IMR-90 (cell line): ENCODE measurements around the gene SKP2. TPM values are rescaled to one million over a fixed set of nuclear protein-coding genes. Genes with fewer than 3 reads are reported as not detected.

Experiments used
- ATAC-seq: fragments of 200-7000 bp; cut with Tn5 transposase; 2 replicates; pipeline ENCODE4 v1.9.1; 2020; ENCODE audit warnings: low read depth, mild to moderate bottlenecking, moderate library complexity
- BruUV-seq: library from RNA; stranded (reverse); fragments of 400-500 nt; replicated peaks from 2 replicates; lab custom pipeline; 2021; lab: Mats Ljungman, UMichigan
- CTCF ChIA-PET: fragments of 300-600 bp; formaldehyde crosslinking; extraction: SDS; loops from one replicate; lab custom pipeline; 2021; ENCODE audit warnings: antibody characterized with exemption; lab: Yijun Ruan, JAX
- POLR2A ChIA-PET: fragments of 300-600 bp; sonication (Branson Sonifier 250); formaldehyde crosslinking; loops from one replicate; lab custom pipeline; 2022; ENCODE audit warnings: antibody characterized with exemption; ENCODE audit not compliant: unreplicated experiment; lab: Charles Lee
- DNase-seq: peaks from one replicate; pipeline ENCODE4 v3.0.0; 2013
- H2AFZ ChIP-seq: replicated peaks from 2 replicates; pipeline ENCODE3; 2013; ENCODE audit warnings: low read length, mild to moderate bottlenecking; ENCODE audit not compliant: poor library complexity
- H2AK5ac ChIP-seq: 2 replicates; pipeline ENCODE4 v1.6.1; 2013; ENCODE audit warnings: low read depth, low read length, inconsistent platforms
- H2AK9ac ChIP-seq: replicated peaks from 2 replicates; pipeline ENCODE3; 2013; ENCODE audit warnings: mild to moderate bottlenecking, low read depth, low read length, moderate library complexity; ENCODE audit not compliant: poor library complexity
- H2BK120ac ChIP-seq: 2 replicates; pipeline ENCODE4 v1.6.1; 2013; ENCODE audit warnings: low read depth, low read length, inconsistent platforms
- H2BK15ac ChIP-seq: 3 replicates; pipeline ENCODE4 v1.6.1; 2013; ENCODE audit warnings: low read depth, low read length, inconsistent platforms
- H2BK20ac ChIP-seq: 2 replicates; pipeline ENCODE4 v1.6.1; 2013; ENCODE audit warnings: low read depth, mild to moderate bottlenecking, inconsistent platforms, low read length, moderate library complexity
- H2BK5ac ChIP-seq: 2 replicates; pipeline ENCODE4 v1.6.1; 2013; ENCODE audit warnings: mild to moderate bottlenecking, low read depth, low read length, inconsistent platforms; ENCODE audit not compliant: poor library complexity, severe bottlenecking
- H3K14ac ChIP-seq: replicated peaks from 2 replicates; pipeline ENCODE4 v1.6.1; 2013; ENCODE audit warnings: low read depth, low read length, inconsistent platforms
- H3K18ac ChIP-seq: 2 replicates; pipeline ENCODE4 v1.6.1; 2013; ENCODE audit warnings: low read depth, low read length, control low read depth
- H3K23ac ChIP-seq: 2 replicates; pipeline ENCODE4 v1.6.1; 2013; ENCODE audit warnings: low read depth, low read length, inconsistent platforms
- H3K27ac ChIP-seq: 2 replicates; pipeline ENCODE4 v1.5.1; 2013; ENCODE audit warnings: mild to moderate bottlenecking, control low read depth, low read length; ENCODE audit not compliant: insufficient read depth
- H3K27me3 ChIP-seq: 2 replicates; pipeline ENCODE4 v1.6.1; 2013; ENCODE audit warnings: low read length; ENCODE audit not compliant: control insufficient read depth, insufficient read depth
- H3K36me3 ChIP-seq: 2 replicates; pipeline ENCODE4 v1.6.1; 2013; ENCODE audit warnings: low read length, mixed read lengths; ENCODE audit not compliant: control insufficient read depth, insufficient read depth
- H3K4ac ChIP-seq: 2 replicates; pipeline ENCODE4 v1.6.1; 2013; ENCODE audit warnings: low read depth, low read length, inconsistent platforms
- H3K4me1 ChIP-seq: 2 replicates; pipeline ENCODE4 v1.6.1; 2013; ENCODE audit warnings: low read length, mixed read lengths; ENCODE audit not compliant: control insufficient read depth, insufficient read depth
- H3K4me2 ChIP-seq: 2 replicates; pipeline ENCODE4 v1.6.1; 2013; ENCODE audit warnings: low read depth, mild to moderate bottlenecking, control low read depth, low read length, moderate library complexity
- H3K4me3 ChIP-seq: 2 replicates; pipeline ENCODE4 v1.5.1; 2013; ENCODE audit warnings: low read depth, mild to moderate bottlenecking, control low read depth, low read length, moderate library complexity; ENCODE audit not compliant: insufficient read depth
- H3K56ac ChIP-seq: 2 replicates; pipeline ENCODE4 v1.6.1; 2013; ENCODE audit warnings: low read length, inconsistent platforms; ENCODE audit not compliant: insufficient read depth; ENCODE audit errors: extremely low read depth
- H3K79me1 ChIP-seq, 2 experiments: 2 replicates each; pipeline ENCODE4 v1.6.1; 2013; ENCODE audit warnings: low read length in 2 of 2, inconsistent platforms in 1 of 2, low read depth in 1 of 2
- H3K9ac ChIP-seq: 2 replicates; pipeline ENCODE4 v1.6.1; 2013; ENCODE audit warnings: low read depth, low read length, control low read depth
- H3K9me1 ChIP-seq: 2 replicates; pipeline ENCODE4 v1.6.1; 2013; ENCODE audit warnings: low read length, inconsistent platforms; ENCODE audit not compliant: insufficient read depth
- H3K9me3 ChIP-seq: 2 replicates; pipeline ENCODE4 v1.6.1; 2013; ENCODE audit warnings: low read length; ENCODE audit not compliant: control insufficient read depth, insufficient read depth
- H4K20me1 ChIP-seq: 2 replicates; pipeline ENCODE4 v1.6.1; 2013; ENCODE audit warnings: low read length, inconsistent platforms; ENCODE audit not compliant: insufficient read depth
- H4K5ac ChIP-seq: 2 replicates; pipeline ENCODE4 v1.6.1; 2013; ENCODE audit warnings: mild to moderate bottlenecking, low read depth, low read length, control low read depth
- H4K8ac ChIP-seq, 2 experiments: 2 replicates each; pipeline ENCODE4 v1.6.1; 2013; ENCODE audit warnings: low read depth in 2 of 2, low read length in 2 of 2, control low read depth in 1 of 2, inconsistent platforms in 1 of 2
- H4K91ac ChIP-seq: 2 replicates; pipeline ENCODE4 v1.6.1; 2013; ENCODE audit warnings: low read depth, low read length, inconsistent platforms; ENCODE audit not compliant: insufficient read depth
- CTCF ChIP-seq: conservative IDR thresholded peaks from 2 replicates; pipeline ENCODE4 v1.5.1; 2012; ENCODE audit warnings: mild to moderate bottlenecking, low read depth, low read length, improper control_type of control experiment
- ELK1 ChIP-seq: fragments of 150-350 bp; IDR thresholded peaks from 2 replicates; pipeline ENCODE4 v1.6.1; 2016; ENCODE audit warnings: low read depth, mild to moderate bottlenecking, low read length, moderate library complexity, borderline replicate concordance
- RAD21 ChIP-seq: IDR thresholded peaks from 2 replicates; pipeline ENCODE4 v1.6.1; 2012; ENCODE audit warnings: low read length, improper control_type of control experiment
- WGBS, 2 experiments: methylation state at CpG; one replicate each; pipeline versions ENCODE4 v1.1.5 to v1.1.7; 2013; ENCODE audit warnings: missing lambda C conversion rate in 2 of 2; ENCODE audit not compliant: insufficient read length in 1 of 2; ENCODE audit errors: extremely low coverage in 2 of 2; 5-methylcytosine and 5-hydroxymethylcytosine counted together
- dilution Hi-C: fragments of 300-500 bp; cut with HindIII; formaldehyde crosslinking; loops from one replicate; pipeline ENCODE4 v1.14.3; 2018; ENCODE audit warnings: low sequenced_read_pairs; ENCODE audit not compliant: unreplicated experiment
- in situ Hi-C: fragments of 300-500 bp; cut with MboI; formaldehyde crosslinking; loops from 3 replicates; pipeline ENCODE4 v1.14.3; 2019; ENCODE audit warnings: low sequenced_read_pairs, inconsistent platforms, mixed read lengths
- intact Hi-C: fragments of 100-400 bp; cut with micrococcal nuclease; formaldehyde crosslinking; loops from 2 replicates; pipeline ENCODE4 v1.10.0; 2022
- polyA plus RNA-seq, 3 experiments: library from polyadenylated mRNA; depleted of rRNA; stranded (reverse); fragments of >200 nt; gene quantifications; 2 replicates each; pipeline ENCODE4 v1.2.3, GENCODE V29; 2012; ENCODE audit warnings: low replicate concordance in 1 of 3
- total RNA-seq: library from RNA; depleted of rRNA; stranded (reverse); fragments of >200 nt; gene quantifications from 2 replicates; pipeline ENCODE4 v1.2.3, GENCODE V29; 2012

Gene SKP2
- total and polyA plus RNA-seq, 2 of the 4 experiments (the other 2 are of a cell fraction): 23.3 to 92.1 TPM

GRCh38 chr5:36153726-36154125 lies 1.8 kb downstream of the SKP2 start:
- ChIA-PET POLR2A (no interaction called here), CTCF (interaction anchor here (0.7 to 2.1 kb wide), 2 partner anchors 75 to 103 kb away, joined by 3 to 6 read pairs; no protein-coding TSS in a partner anchor)
- Histone ChIP-seq H2BK120ac (peak overlapping the region; percentile 53), H3K9me3 (no peaks in the 10 kb centered on the region), H3K4me3 (peak overlapping the region; percentile 69; the same call in 1 of the 2 replicates), H3K9ac (peak overlapping the region; percentile 84), H3K4ac (peak overlapping the region; percentile 73; the same call in 1 of the 2 replicates), H2BK5ac (peak overlapping the region; percentile 61), H3K14ac (peak overlapping the region; percentile 85; the same call in 1 of the 2 replicates), H4K5ac (no peak overlapping the region), H4K8ac (peak overlapping the region in 1 of 2 experiments; percentile 68; a peak in 2 of 4 replicates), H3K36me3 (peaks cover 9% of the 10 kb centered on the region), H3K79me1 (peaks cover 31 to 73% of the 10 kb centered on the region in 2 experiments), H3K27me3 (no peaks in the 10 kb centered on the region), H3K9me1 (peaks cover 3% of the 10 kb centered on the region; the same call in 1 of the 2 replicates), H2BK15ac (0 out of 3 replicates have a peak overlapping the region, but pooled peaks have one; percentile 28), H3K4me1 (peaks cover 20% of the 10 kb centered on the region), H3K4me2 (peak overlapping the region; percentile 92), H2AK5ac (no peak overlapping the region), H4K20me1 (no peaks in the 10 kb centered on the region), H2BK20ac (no peak overlapping the region), H3K18ac (peak overlapping the region; percentile 60; the same call in 1 of the 2 replicates), H4K91ac (no peak overlapping the region), H3K23ac (peak overlapping the region; percentile 63), H2AK9ac (no peak overlapping the region), H3K27ac (peak overlapping the region; percentile 86; the same call in 1 of the 2 replicates), H2AFZ (no peak overlapping the region), H3K56ac (0 out of 2 replicates have a peak overlapping the region, but pooled peaks have one; percentile 9)
- intact Hi-C loops (loop anchor here (2.0 to 5.0 kb wide), 2 partner anchors 87 to 724 kb away; partner anchors contain the start of genes NADK2 and NIPBL), in situ Hi-C loops (no loop called here), dilution Hi-C loops (no loop called here)
- no CpG with 5 or more reads among the region's 4 CpGs for WGBS, 2 experiments
- TF ChIP-seq ELK1 (no peak), CTCF (no peak), RAD21 (no peak)
- DNase-seq: no peak
- BruUV-seq: no TSS peak
- no peak for ATAC-seq
